GM21825 (cell line): ENCODE data around the gene SYT8.
"Not testable (repeated sequence)": the region's sequence is repeated elsewhere in the genome, so short reads cannot be mapped to it uniquely, and the experiment has no call there.

Source experiments
- ATAC-seq: cut with Tn5 transposase; IDR thresholded peaks from one replicate; pipeline ENCODE4 v1.9.1; 2021; ENCODE audit warnings: mild to moderate bottlenecking, moderate library complexity; ENCODE audit not compliant: unreplicated experiment

Gene SYT8

GRCh38 chr11:1871531-1871930 is 36.7 kb downstream of the SYT8 start:
- no peak for ATAC-seq

GRCh38 chr11:1872267-1872985 is 37.6 kb downstream of the SYT8 start:
- no peak for ATAC-seq

- no peak for ATAC-seq
These were observed 38.4 kb downstream of the SYT8 start for GRCh38 chr11:1873048-1873812.

- ATAC-seq = not testable (repeated sequence)
These were observed 39.0 kb downstream of the SYT8 start for GRCh38 chr11:1873813-1874150.

- not testable (repeated sequence) for ATAC-seq
These were observed 39.8 kb downstream of the SYT8 start for GRCh38 chr11:1874441-1875092.

GRCh38 chr11:1875093-1875850 is 40.5 kb downstream of the SYT8 start:
- ATAC-seq = no peak

GRCh38 chr11:1875851-1876301 is 41.1 kb downstream of the SYT8 start:
- not testable (repeated sequence) for ATAC-seq

GRCh38 chr11:1876361-1877063 is 41.7 kb downstream of the SYT8 start:
- ATAC-seq = no peak

GRCh38 chr11:1877211-1878136 is 42.7 kb downstream of the SYT8 start:
- ATAC-seq = no peak

GRCh38 chr11:1878137-1879031 is 43.6 kb downstream of the SYT8 start:
- no peak for ATAC-seq

GRCh38 chr11:1879342-1879940 is 44.7 kb downstream of the SYT8 start:
- no peak for ATAC-seq

GRCh38 chr11:1879941-1880720 is 45.3 kb downstream of the SYT8 start:
- ATAC-seq = no peak

GRCh38 chr11:1880746-1881441 is 46.1 kb downstream of the SYT8 start:
- no peak for ATAC-seq

GRCh38 chr11:1881442-1882264 is 46.9 kb downstream of the SYT8 start:
- ATAC-seq = no peak

GRCh38 chr11:1882265-1883238 is 47.8 kb downstream of the SYT8 start:
- no peak for ATAC-seq
